Stimulated activated CD4-positive, alpha-beta T cell treated with anti-CD3 and anti-CD28 coated beads, Interleukin-15, amount 100 ng/mL, for 24 hours (primary cell): ENCODE data around the gene OLFM2.
"Not testable (repeated sequence)": the region's sequence is repeated elsewhere in the genome, so short reads cannot be mapped to it uniquely, and the experiment has no call there.

Experiments
- DNase-seq: peaks from one replicate; pipeline ENCODE4 v3.0.0-alpha.2; 2020

Gene OLFM2

GRCh38 chr19:9860407-9860806, 75.9 kb downstream of the OLFM2 start:
- DNase-seq: no peak

DNA sequence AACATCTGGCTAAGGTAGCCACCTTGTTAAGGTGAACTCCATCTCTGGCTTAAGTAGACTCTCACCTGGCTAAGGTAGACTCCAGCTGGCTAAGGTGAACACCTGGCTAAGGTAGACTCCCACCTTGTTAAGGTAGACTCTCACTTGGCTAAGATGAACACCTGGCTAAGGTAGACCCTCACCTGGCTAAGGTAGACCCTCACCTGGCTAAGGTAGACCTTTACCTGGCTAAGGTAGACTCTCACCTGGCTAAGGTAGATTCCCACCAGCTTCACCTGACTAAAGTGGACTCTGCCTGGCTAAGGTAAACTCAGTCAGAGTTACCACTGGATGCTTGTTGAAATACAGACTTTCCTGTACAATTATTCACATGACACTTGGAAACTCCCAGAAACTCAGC, 77.5 kb downstream of the OLFM2 start:
- DNase-seq: no peak

DNA sequence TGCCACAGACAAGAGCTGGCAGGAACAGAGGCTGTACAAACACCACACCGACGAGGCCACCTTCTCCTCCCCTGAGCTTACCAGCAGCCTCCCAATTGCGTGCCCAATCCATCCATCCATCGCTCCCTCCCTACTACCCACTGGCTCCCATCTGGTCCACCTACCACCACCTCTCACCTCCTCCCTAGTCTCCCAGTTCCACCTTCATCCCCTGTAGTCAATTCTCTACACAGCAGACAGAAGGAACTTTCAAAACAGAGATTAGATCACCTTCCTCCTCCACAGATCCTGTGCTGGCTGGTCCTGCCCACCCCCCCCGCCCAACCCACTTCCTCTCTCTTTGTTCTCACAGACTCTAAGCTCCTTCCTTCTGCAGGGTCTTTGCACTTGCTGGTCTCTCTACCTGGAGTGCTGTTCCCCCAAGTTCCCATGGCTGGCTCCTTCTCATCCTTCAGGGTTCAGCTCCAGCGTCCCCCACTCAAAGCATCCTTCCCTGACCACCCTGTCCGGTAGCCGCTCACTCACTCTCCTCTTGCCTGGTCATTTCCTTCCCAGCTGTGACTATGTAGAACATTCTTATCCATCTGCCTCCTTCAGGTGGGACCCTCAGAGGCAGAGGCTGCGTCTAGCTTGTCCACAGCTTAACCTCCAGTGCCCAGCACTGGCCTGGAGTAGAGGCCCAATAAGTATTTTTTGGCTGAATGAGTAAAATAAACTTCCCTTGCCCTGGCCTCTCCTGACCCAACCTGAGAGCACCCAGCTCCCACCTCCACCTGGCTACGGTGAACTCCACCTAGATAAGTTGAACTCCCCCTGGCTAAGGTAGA, 78.2 kb downstream of the OLFM2 start:
- DNase-seq: no peak

- no peak for DNase-seq
Measured at GRCh38 chr19:9857076-9857721, 79.1 kb downstream of the OLFM2 start.

DNA sequence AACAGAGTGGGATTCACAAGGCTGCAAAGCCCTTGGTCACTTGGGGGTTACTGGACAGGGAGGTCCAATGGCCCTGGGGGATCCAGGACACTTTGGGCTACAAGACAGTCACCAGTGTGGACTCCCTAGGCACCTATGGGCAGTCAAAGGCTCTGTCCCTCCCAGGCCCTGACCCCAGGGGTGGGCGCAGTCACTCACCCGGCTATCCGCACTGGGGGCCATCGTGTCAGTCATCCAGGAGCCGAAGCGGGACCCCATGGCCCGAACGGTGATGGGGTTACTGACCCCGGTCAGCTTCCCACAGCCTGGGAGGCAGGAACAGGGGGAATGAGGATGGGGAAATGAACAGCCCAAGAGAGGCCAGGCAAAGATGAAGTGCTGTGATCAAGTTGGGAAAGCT, 79.7 kb downstream of the OLFM2 start:
- no peak for DNase-seq

DNA sequence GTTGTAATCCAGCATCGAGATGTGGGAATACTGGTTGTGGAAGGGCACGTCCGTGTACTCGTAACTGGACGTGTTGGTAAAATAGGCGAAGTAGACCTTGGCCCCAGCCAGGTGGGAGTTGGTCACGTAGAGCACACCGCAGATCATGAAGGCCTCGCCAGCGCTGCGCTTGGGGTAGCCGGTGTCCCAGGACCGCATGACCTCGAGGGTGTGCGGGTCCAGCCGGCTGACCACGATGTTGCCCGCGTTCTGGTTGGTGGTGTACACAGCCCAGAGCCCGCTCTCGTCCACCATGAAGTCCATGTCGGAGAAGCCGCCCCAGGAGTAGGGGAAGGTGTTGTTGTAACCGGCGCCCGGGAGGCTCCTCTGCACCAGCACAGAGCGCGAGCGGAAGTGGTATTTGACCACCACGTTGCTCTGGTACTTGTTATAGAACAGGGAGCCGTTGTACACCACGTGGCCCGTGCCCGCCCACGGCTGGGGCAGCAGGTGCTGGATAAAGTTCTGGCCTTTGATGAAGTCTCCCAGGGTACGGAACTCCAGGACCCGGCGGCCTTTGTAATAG, 82.0 kb downstream of the OLFM2 start:
- no peak for DNase-seq

DNA sequence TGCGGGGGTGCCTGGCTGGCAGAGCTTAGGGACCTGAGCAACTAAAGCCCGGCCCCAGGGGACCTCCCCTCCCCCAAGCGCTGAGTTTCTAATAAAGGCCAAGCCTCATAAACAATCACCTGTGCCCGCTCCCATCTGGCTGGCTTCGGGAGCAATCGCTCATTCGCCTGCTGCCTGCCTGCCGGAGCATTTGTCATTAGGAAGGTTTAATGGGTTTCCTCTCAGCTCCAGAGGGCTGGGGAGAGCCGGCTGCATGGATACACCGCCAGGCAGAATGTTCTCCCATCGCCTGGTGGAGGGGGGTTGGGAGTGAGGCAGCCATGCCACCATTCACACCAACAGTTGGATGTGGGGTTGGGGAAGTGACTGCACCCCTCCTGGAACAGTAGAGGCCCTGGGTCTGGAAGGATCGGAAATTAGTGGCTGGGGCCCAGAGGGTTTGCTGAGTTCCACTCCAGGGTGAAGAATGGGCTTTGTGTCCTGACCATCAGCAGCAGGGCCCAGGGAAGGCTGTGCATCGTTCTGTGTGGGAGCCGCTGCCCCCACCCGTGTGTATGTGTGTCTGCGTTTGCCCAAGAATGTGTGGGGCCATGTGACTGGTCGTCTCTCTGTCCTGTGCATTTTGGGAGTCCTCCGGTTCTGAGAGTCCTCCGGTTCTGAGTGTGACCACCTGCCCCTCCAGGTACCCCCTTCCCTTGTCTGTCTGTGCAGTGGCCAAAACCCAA, 85.9 kb downstream of the OLFM2 start:
- DNase-seq: no peak

DNA sequence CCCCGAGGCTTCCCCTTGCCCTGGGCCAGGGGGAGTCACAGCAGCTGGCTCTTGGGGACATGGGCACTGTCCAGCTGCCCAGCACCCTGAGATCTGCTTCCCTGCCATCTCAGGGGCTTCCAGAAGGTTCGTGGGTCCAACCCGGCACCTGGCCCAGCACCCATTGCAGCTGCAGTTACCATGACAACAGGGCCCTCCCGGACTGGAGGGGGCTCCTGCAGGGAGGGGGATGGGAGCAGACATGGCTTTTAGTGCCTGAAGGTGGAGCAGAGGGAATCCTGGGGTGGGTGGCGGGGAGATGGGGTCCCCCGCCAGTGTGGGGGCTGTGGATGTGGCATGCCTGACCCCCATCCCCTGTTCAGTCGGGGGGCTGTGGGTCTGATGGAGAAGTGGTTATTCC, 86.5 kb downstream of the OLFM2 start:
- DNase-seq: no peak

GRCh38 chr19:9848762-9849161, 87.6 kb downstream of the OLFM2 start:
- no peak for DNase-seq

GRCh38 chr19:9848060-9848459, 88.3 kb downstream of the OLFM2 start:
- peak; percentile 28 for DNase-seq

- DNase-seq: peak; percentile 66
Measured at GRCh38 chr19:9847087-9847671, 89.1 kb downstream of the OLFM2 start.

DNA sequence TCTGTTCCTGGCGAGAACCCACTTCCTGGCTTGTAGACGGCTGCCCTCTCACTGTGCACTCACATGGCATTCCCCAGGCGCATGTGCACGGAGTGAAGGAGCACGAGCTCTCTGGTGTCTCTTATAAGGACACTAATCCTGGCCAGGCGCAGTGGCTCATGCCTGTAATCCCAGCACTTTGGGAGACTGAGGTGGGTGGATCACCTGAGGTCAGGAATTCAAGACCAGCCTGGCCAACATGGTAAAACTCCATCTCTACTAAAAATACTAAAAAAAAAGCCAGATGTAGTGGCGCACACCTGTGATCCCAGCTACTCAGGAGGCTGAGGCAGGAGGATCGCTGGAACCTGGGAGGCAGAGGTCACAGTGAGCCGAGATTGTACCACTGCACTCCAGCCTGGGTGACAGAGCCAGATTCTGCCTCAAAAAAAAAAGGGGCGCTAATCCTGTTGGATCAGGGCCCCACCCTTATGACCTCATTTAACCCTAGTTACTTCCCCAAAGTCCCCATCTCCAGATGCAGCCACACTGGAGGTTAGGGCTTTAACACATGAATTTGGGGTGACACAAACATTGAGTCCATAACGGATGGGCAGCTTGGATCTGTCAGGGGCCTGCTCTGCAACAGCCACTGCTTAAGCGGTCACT, 92.6 kb downstream of the OLFM2 start:
- not testable (repeated sequence) for DNase-seq

GRCh38 chr19:9842834-9843625, 93.3 kb downstream of the OLFM2 start:
- DNase-seq: no peak

DNA sequence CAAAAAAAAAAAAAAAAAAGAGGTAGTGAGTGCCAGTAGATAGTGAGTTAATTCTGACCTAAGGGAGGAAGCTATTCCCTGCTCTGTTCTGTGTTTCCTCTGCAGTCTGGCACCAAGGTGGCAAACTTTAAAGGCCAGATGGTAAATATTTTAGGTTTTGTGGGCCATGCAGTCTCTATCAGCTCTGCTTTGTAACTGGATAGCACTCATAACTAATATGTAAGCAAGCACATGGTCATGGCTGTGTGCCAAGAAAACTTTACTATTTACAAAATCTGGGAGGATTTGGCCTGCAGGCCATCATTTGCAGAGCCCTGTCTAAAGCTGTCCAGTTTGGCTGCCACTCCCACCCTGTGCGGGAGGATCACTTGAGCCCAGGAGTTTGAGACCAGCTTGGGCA, 96.9 kb downstream of the OLFM2 start:
- no peak for DNase-seq

GRCh38 chr19:9838324-9838723, 98.0 kb downstream of the OLFM2 start:
- DNase-seq: no peak

DNA sequence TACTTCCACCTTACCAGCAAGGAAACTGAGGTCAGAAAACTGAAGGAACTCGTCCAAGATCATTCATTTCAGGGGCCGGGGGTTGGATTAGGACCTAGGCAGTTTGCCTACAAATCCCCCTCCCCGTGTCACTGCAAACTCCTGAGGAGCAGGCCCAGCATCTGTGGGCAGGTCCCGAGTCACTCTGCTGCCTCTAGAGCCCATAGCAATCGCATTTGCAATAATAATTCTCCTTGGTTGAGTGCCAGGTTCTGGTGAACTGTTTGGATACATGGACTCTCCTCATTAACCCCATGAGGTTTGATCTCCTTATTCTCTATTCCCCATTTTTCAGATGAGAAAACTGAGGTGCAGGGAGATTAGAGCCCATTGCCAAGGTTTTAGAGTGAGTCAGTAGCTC, 100.3 kb downstream of the OLFM2 start:
- DNase-seq: no peak

DNA sequence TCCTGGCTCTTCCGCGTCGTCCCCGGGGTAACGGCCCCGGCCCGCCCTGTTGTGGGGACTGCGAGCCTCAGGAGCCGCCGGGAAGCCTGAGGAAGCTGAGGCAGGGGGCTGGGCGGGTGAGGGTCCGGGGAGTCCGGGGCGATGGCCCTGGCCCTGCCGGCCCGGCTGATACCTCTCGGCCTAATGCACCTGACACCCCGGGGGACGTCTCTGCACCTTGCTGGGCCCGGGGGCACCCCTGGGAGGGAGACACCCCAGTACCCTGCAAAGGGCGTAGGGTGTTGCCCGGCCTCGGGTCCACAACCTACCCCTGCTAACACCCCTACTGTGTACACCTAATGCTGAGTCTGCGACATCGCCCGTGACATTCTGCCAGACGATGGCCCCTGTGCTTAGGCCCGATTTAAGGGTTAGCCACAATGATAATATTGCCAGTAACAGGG, 100.8 kb downstream of the OLFM2 start:
- DNase-seq: peak; percentile 21

DNA sequence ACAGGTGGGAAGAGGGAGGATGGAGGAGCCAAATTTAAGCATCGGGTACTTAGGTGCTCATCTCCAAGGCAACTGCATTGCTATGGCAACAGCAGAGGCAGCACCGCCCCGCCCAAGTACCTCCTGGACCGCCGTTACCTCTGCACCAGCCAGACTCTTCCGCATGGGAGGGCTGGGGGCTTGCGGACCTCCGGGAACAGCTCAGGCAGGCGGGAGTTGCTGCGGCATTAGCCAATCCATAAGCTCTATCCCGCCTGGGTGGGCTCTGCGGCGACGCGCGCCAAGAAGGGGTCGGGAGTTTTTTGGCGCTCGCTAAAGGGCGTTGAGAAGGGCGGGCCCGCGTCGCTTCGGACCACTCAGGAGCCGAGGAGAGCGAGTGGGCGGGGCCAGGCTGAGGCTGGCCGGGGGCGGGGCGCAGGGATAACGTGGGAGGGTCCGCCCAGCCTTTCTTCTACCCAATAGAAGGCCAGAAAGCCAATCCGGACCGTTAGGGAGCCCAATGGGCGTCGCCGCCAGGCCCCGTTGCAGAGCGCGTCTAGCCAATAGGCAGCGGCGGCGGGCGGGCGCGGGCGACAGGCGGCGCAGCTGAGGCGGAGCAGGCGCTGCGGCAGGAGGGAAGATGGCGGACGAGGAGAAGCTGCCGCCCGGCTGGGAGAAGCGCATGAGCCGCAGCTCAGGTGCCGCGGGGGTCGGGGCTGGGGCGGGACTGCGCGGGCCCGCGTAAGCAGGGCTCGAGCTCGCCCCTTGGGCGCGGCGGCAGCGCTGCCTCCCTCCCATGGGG, 101.4 kb downstream of the OLFM2 start, which contains the start of gene PIN1:
Gene PIN1 (plus strand): TSS at position 593 of the 781 bp plus-strand sequence. CDS start 27 bp downstream, at position 620.
- DNase-seq: peak; percentile 99

DNA sequence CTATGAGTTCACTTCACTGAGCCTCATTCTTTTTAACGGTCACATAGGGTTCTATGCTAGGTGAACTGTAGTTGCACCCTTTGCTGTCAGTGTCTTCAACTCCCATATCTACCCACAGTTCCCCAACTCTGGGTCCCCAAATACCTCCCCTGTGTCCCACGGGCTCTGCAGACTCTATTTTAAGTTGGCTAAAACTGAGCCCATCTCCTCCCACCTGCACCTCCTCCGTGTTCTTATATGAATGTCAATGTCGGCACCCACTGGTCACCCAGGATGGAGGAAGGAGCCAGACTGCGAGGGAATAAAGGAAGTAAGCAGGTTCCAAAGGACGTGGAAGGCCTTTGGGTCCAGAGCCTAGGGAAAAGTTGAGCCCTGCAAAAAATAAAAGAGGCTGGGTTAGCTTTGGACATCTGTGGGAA, 102.0 kb downstream of the OLFM2 start:
- no peak for DNase-seq

- no peak for DNase-seq
Measured at GRCh38 chr19:9828551-9829063, 107.7 kb downstream of the OLFM2 start.
